IMR-90 (cell line): Measurements from ENCODE around the gene TLDC2. TPM values are rescaled to one million over a fixed set of nuclear protein-coding genes. Genes with fewer than 3 reads are reported as not detected.

ENCODE experiments used
- ATAC-seq: fragments of 200-7000 bp; cut with Tn5 transposase; 2 replicates; pipeline ENCODE4 v1.9.1; 2020; ENCODE audit warnings: low read depth, mild to moderate bottlenecking, moderate library complexity
- BruUV-seq: library from RNA; stranded (reverse); fragments of 400-500 nt; replicated peaks from 2 replicates; lab custom pipeline; 2021; lab: Mats Ljungman, UMichigan
- CTCF ChIA-PET: fragments of 300-600 bp; formaldehyde crosslinking; extraction: SDS; loops from one replicate; lab custom pipeline; 2021; ENCODE audit warnings: antibody characterized with exemption; lab: Yijun Ruan, JAX
- POLR2A ChIA-PET: fragments of 300-600 bp; sonication (Branson Sonifier 250); formaldehyde crosslinking; loops from one replicate; lab custom pipeline; 2022; ENCODE audit warnings: antibody characterized with exemption; ENCODE audit not compliant: unreplicated experiment; lab: Charles Lee
- DNase-seq: peaks from one replicate; pipeline ENCODE4 v3.0.0; 2013
- H2AFZ ChIP-seq: replicated peaks from 2 replicates; pipeline ENCODE3; 2013; ENCODE audit warnings: low read length, mild to moderate bottlenecking; ENCODE audit not compliant: poor library complexity
- H2AK5ac ChIP-seq: 2 replicates; pipeline ENCODE4 v1.6.1; 2013; ENCODE audit warnings: low read depth, low read length, inconsistent platforms
- H2AK9ac ChIP-seq: replicated peaks from 2 replicates; pipeline ENCODE3; 2013; ENCODE audit warnings: mild to moderate bottlenecking, low read depth, low read length, moderate library complexity; ENCODE audit not compliant: poor library complexity
- H2BK120ac ChIP-seq: 2 replicates; pipeline ENCODE4 v1.6.1; 2013; ENCODE audit warnings: low read depth, low read length, inconsistent platforms
- H2BK15ac ChIP-seq: 3 replicates; pipeline ENCODE4 v1.6.1; 2013; ENCODE audit warnings: low read depth, low read length, inconsistent platforms
- H2BK20ac ChIP-seq: 2 replicates; pipeline ENCODE4 v1.6.1; 2013; ENCODE audit warnings: low read depth, mild to moderate bottlenecking, inconsistent platforms, low read length, moderate library complexity
- H2BK5ac ChIP-seq: 2 replicates; pipeline ENCODE4 v1.6.1; 2013; ENCODE audit warnings: mild to moderate bottlenecking, low read depth, low read length, inconsistent platforms; ENCODE audit not compliant: poor library complexity, severe bottlenecking
- H3K14ac ChIP-seq: replicated peaks from 2 replicates; pipeline ENCODE4 v1.6.1; 2013; ENCODE audit warnings: low read depth, low read length, inconsistent platforms
- H3K18ac ChIP-seq: 2 replicates; pipeline ENCODE4 v1.6.1; 2013; ENCODE audit warnings: low read depth, low read length, control low read depth
- H3K23ac ChIP-seq: 2 replicates; pipeline ENCODE4 v1.6.1; 2013; ENCODE audit warnings: low read depth, low read length, inconsistent platforms
- H3K27ac ChIP-seq: 2 replicates; pipeline ENCODE4 v1.5.1; 2013; ENCODE audit warnings: mild to moderate bottlenecking, control low read depth, low read length; ENCODE audit not compliant: insufficient read depth
- H3K27me3 ChIP-seq: 2 replicates; pipeline ENCODE4 v1.6.1; 2013; ENCODE audit warnings: low read length; ENCODE audit not compliant: control insufficient read depth, insufficient read depth
- H3K36me3 ChIP-seq: 2 replicates; pipeline ENCODE4 v1.6.1; 2013; ENCODE audit warnings: low read length, mixed read lengths; ENCODE audit not compliant: control insufficient read depth, insufficient read depth
- H3K4ac ChIP-seq: 2 replicates; pipeline ENCODE4 v1.6.1; 2013; ENCODE audit warnings: low read depth, low read length, inconsistent platforms
- H3K4me1 ChIP-seq: 2 replicates; pipeline ENCODE4 v1.6.1; 2013; ENCODE audit warnings: low read length, mixed read lengths; ENCODE audit not compliant: control insufficient read depth, insufficient read depth
- H3K4me2 ChIP-seq: 2 replicates; pipeline ENCODE4 v1.6.1; 2013; ENCODE audit warnings: low read depth, mild to moderate bottlenecking, control low read depth, low read length, moderate library complexity
- H3K4me3 ChIP-seq: 2 replicates; pipeline ENCODE4 v1.5.1; 2013; ENCODE audit warnings: low read depth, mild to moderate bottlenecking, control low read depth, low read length, moderate library complexity; ENCODE audit not compliant: insufficient read depth
- H3K56ac ChIP-seq: 2 replicates; pipeline ENCODE4 v1.6.1; 2013; ENCODE audit warnings: low read length, inconsistent platforms; ENCODE audit not compliant: insufficient read depth; ENCODE audit errors: extremely low read depth
- H3K79me1 ChIP-seq, 2 experiments: 2 replicates each; pipeline ENCODE4 v1.6.1; 2013; ENCODE audit warnings: low read length in 2 of 2, inconsistent platforms in 1 of 2, low read depth in 1 of 2
- H3K9ac ChIP-seq: 2 replicates; pipeline ENCODE4 v1.6.1; 2013; ENCODE audit warnings: low read depth, low read length, control low read depth
- H3K9me1 ChIP-seq: 2 replicates; pipeline ENCODE4 v1.6.1; 2013; ENCODE audit warnings: low read length, inconsistent platforms; ENCODE audit not compliant: insufficient read depth
- H3K9me3 ChIP-seq: 2 replicates; pipeline ENCODE4 v1.6.1; 2013; ENCODE audit warnings: low read length; ENCODE audit not compliant: control insufficient read depth, insufficient read depth
- H4K20me1 ChIP-seq: 2 replicates; pipeline ENCODE4 v1.6.1; 2013; ENCODE audit warnings: low read length, inconsistent platforms; ENCODE audit not compliant: insufficient read depth
- H4K5ac ChIP-seq: 2 replicates; pipeline ENCODE4 v1.6.1; 2013; ENCODE audit warnings: mild to moderate bottlenecking, low read depth, low read length, control low read depth
- H4K8ac ChIP-seq, 2 experiments: 2 replicates each; pipeline ENCODE4 v1.6.1; 2013; ENCODE audit warnings: low read depth in 2 of 2, low read length in 2 of 2, control low read depth in 1 of 2, inconsistent platforms in 1 of 2
- H4K91ac ChIP-seq: 2 replicates; pipeline ENCODE4 v1.6.1; 2013; ENCODE audit warnings: low read depth, low read length, inconsistent platforms; ENCODE audit not compliant: insufficient read depth
- BHLHE40 ChIP-seq: fragments of 150-350 bp; IDR thresholded peaks from 2 replicates; pipeline ENCODE4 v1.6.1; 2016; ENCODE audit warnings: mild to moderate bottlenecking, low read depth, low read length
- CHD1 ChIP-seq: IDR thresholded peaks from 2 replicates; pipeline ENCODE4 v1.6.1; 2012; ENCODE audit warnings: low read depth, low read length, improper control_type of control experiment
- CTCF ChIP-seq: conservative IDR thresholded peaks from 2 replicates; pipeline ENCODE4 v1.5.1; 2012; ENCODE audit warnings: mild to moderate bottlenecking, low read depth, low read length, improper control_type of control experiment
- ELK1 ChIP-seq: fragments of 150-350 bp; IDR thresholded peaks from 2 replicates; pipeline ENCODE4 v1.6.1; 2016; ENCODE audit warnings: low read depth, mild to moderate bottlenecking, low read length, moderate library complexity, borderline replicate concordance
- FOS ChIP-seq: fragments of 150-350 bp; IDR thresholded peaks from 2 replicates; pipeline ENCODE4 v1.6.1; 2016; ENCODE audit warnings: low read depth, low read length
- MAFK ChIP-seq: IDR thresholded peaks from 2 replicates; pipeline ENCODE4 v1.6.1; 2012; ENCODE audit warnings: low read depth, low read length, improper control_type of control experiment
- MAZ ChIP-seq: IDR thresholded peaks from 2 replicates; pipeline ENCODE4 v1.6.1; 2012; ENCODE audit warnings: low read depth, mild to moderate bottlenecking, low read length, improper control_type of control experiment, moderate library complexity, borderline replicate concordance
- MXI1 ChIP-seq: IDR thresholded peaks from 2 replicates; pipeline ENCODE4 v1.6.1; 2012; ENCODE audit warnings: low read depth, mild to moderate bottlenecking, low read length, moderate library complexity, borderline replicate concordance
- NFE2L2 ChIP-seq: fragments of 150-350 bp; IDR thresholded peaks from 2 replicates; pipeline ENCODE4 v1.6.1; 2016; ENCODE audit warnings: low read depth, mild to moderate bottlenecking, low read length
- POLR2A ChIP-seq: IDR thresholded peaks from 2 replicates; pipeline ENCODE4 v1.6.1; 2012; ENCODE audit warnings: mild to moderate bottlenecking, low read depth, low read length
- RAD21 ChIP-seq: IDR thresholded peaks from 2 replicates; pipeline ENCODE4 v1.6.1; 2012; ENCODE audit warnings: low read length, improper control_type of control experiment
- RCOR1 ChIP-seq: IDR thresholded peaks from 2 replicates; pipeline ENCODE4 v1.6.1; 2012; ENCODE audit warnings: mild to moderate bottlenecking, low read length, improper control_type of control experiment; ENCODE audit not compliant: insufficient replicate concordance
- SMC3 ChIP-seq: fragments of 150-350 bp; IDR thresholded peaks from 2 replicates; pipeline ENCODE4 v1.6.1; 2016; ENCODE audit warnings: low read depth, mild to moderate bottlenecking, antibody characterized with exemption, low read length, moderate library complexity
- WGBS, 2 experiments: methylation state at CpG; one replicate each; pipeline versions ENCODE4 v1.1.5 to v1.1.7; 2013; ENCODE audit warnings: missing lambda C conversion rate in 2 of 2; ENCODE audit not compliant: insufficient read length in 1 of 2; ENCODE audit errors: extremely low coverage in 2 of 2; 5-methylcytosine and 5-hydroxymethylcytosine counted together
- dilution Hi-C: fragments of 300-500 bp; cut with HindIII; formaldehyde crosslinking; loops from one replicate; pipeline ENCODE4 v1.14.3; 2018; ENCODE audit warnings: low sequenced_read_pairs; ENCODE audit not compliant: unreplicated experiment
- in situ Hi-C: fragments of 300-500 bp; cut with MboI; formaldehyde crosslinking; loops from 3 replicates; pipeline ENCODE4 v1.14.3; 2019; ENCODE audit warnings: low sequenced_read_pairs, inconsistent platforms, mixed read lengths
- intact Hi-C: fragments of 100-400 bp; cut with micrococcal nuclease; formaldehyde crosslinking; loops from 2 replicates; pipeline ENCODE4 v1.10.0; 2022
- polyA plus RNA-seq, 3 experiments: library from polyadenylated mRNA; depleted of rRNA; stranded (reverse); fragments of >200 nt; gene quantifications; 2 replicates each; pipeline ENCODE4 v1.2.3, GENCODE V29; 2012; ENCODE audit warnings: low replicate concordance in 1 of 3
- total RNA-seq: library from RNA; depleted of rRNA; stranded (reverse); fragments of >200 nt; gene quantifications from 2 replicates; pipeline ENCODE4 v1.2.3, GENCODE V29; 2012

The TLDC2 gene
- total and polyA plus RNA-seq, 2 of the 4 experiments (the other 2 are of a cell fraction): 0.18 to 0.19 TPM

- H4K5ac ChIP-seq: no peak overlapping the region
- H3K27me3 ChIP-seq: no peaks in the 10 kb centered on the region; the same call in 1 of the 2 replicates
- no peak overlapping the region for H3K9ac ChIP-seq
- no peak overlapping the region for H2BK120ac ChIP-seq
- no peak overlapping the region for H3K4me3 ChIP-seq
- DNase-seq (no peak), ATAC-seq (no peak)
- no peak overlapping the region for H3K23ac ChIP-seq
- H3K4me1 ChIP-seq: no peaks in the 10 kb centered on the region
- ChIA-PET POLR2A (interaction anchor here (0.6 kb wide), 1 partner anchor 24 kb away, joined by 11 read pairs; no protein-coding TSS in a partner anchor), CTCF (interaction anchor here (0.6 kb wide), 2 partner anchors 39 to 350 kb away, joined by 3 read pairs; no protein-coding TSS in a partner anchor)
- dilution Hi-C loops: no loop called here
- no peak overlapping the region for H3K18ac ChIP-seq
- WGBS, 2 experiments: 42% methylated on average over 2 of the region's 16 CpGs; no CpG with 5 or more reads in 1 of the 2 experiments
- no peak overlapping the region for H3K4ac ChIP-seq
- intact Hi-C loops: no loop called here
- H2AFZ ChIP-seq: no peak overlapping the region
- H2AK5ac ChIP-seq: no peak overlapping the region
- H3K9me1 ChIP-seq: no peaks in the 10 kb centered on the region
- H3K14ac ChIP-seq: no peak overlapping the region
- no peak overlapping the region for H2AK9ac ChIP-seq
- H3K79me1 ChIP-seq: no peaks in the 10 kb centered on the region
- H4K91ac ChIP-seq: no peak overlapping the region
- in situ Hi-C loops: no loop called here
- no peak overlapping the region for H2BK20ac ChIP-seq
- H4K8ac ChIP-seq: no peak overlapping the region
- TF ChIP-seq FOS (no peak), MAFK (no peak), ELK1 (no peak), MAZ (no peak), POLR2A (no peak), BHLHE40 (no peak), MXI1 (no peak), NFE2L2 (no peak), RAD21 (no peak), SMC3 (no peak), CTCF (no peak), CHD1 (no peak), RCOR1 (no peak)
- no peaks in the 10 kb centered on the region for H3K9me3 ChIP-seq
- H3K4me2 ChIP-seq: no peak overlapping the region
- no TSS peak for BruUV-seq
- no peak overlapping the region for H2BK15ac ChIP-seq
- H4K20me1 ChIP-seq: no peaks in the 10 kb centered on the region
- no peak overlapping the region for H3K27ac ChIP-seq
- H2BK5ac ChIP-seq: no peak overlapping the region
- H3K56ac ChIP-seq: no peak overlapping the region
- no peaks in the 10 kb centered on the region for H3K36me3 ChIP-seq
These were observed 4.0 kb upstream of the TLDC2 start for GRCh38 chr20:36871640-36872570.
